B cell (primary cell): ENCODE measurements around the gene GTF3C2. TPM values are rescaled to one million over a fixed set of nuclear protein-coding genes. Genes with fewer than 3 reads are reported as not detected.

Experiments
- ATAC-seq: fragments of 200-7000 bp; cut with Tn5 transposase; one replicate; pipeline ENCODE4 v1.10.0; 2021; ENCODE audit warnings: low read depth, mild to moderate bottlenecking, moderate number of reproducible peaks, moderate library complexity
- CTCF ChIA-PET: fragments of 350-600 bp; sonication (Branson Sonifier 250); formaldehyde crosslinking; loops from one replicate; lab custom pipeline; 2021; ENCODE audit warnings: antibody characterized with exemption, inconsistent platforms; lab: Charles Lee
- POLR2A ChIA-PET: fragments of 350-600 bp; sonication (Branson Sonifier 250); formaldehyde crosslinking; loops from one replicate; lab custom pipeline; 2021; ENCODE audit warnings: antibody characterized with exemption; lab: Charles Lee
- DNase-seq: peaks from one replicate; pipeline ENCODE4 v3.0.0; 2013
- H2AFZ ChIP-seq: 2 replicates; pipeline ENCODE4 v1.6.1; 2012; ENCODE audit warnings: mild to moderate bottlenecking, low read depth, low read length; ENCODE audit not compliant: insufficient read depth, poor library complexity, severe bottlenecking
- H3K27ac ChIP-seq, 2 donors: 1 replicate in 1 of 2; 2 replicates in 1 of 2; pipeline ENCODE4 v1.5.1; 2012 to 2013; ENCODE audit warnings: low read length in 2 of 2, mild to moderate bottlenecking in 2 of 2, moderate library complexity in 1 of 2
- H3K27me3 ChIP-seq, 4 experiments: fragments of 200-600 bp in 1 of 4; sonication (generic) in 1 of 4; replicated peaks in 1 of 4; 1 replicate in 2 of 4; 2 replicates in 2 of 4; pipeline versions ENCODE4 v1.6.1 to v1.7.0; 2013 to 2016; ENCODE audit warnings: low read length in 3 of 4, mild to moderate bottlenecking in 2 of 4, mixed read lengths in 1 of 4, moderate library complexity in 1 of 4; ENCODE audit not compliant: insufficient read depth in 4 of 4, control insufficient read depth in 3 of 4; ENCODE audit errors: control extremely low read depth in 1 of 4
- H3K36me3 ChIP-seq, 2 experiments: replicated peaks in 1 of 2; 1 replicate in 1 of 2; 2 replicates in 1 of 2; pipeline versions ENCODE4 v1.6.1 to v1.7.1; 2013; ENCODE audit warnings: low read length in 1 of 2; ENCODE audit not compliant: insufficient read depth in 2 of 2, control insufficient read depth in 1 of 2; ENCODE audit errors: control extremely low read depth in 1 of 2, extremely low read depth in 1 of 2
- H3K4me1 ChIP-seq, 2 donors: fragments of 200-600 bp in 1 of 2; sonication (generic) in 1 of 2; 1 replicate in 1 of 2; 2 replicates in 1 of 2; pipeline versions ENCODE4 v1.5.1 to v1.6.1; 2013 to 2017; ENCODE audit warnings: low read length in 2 of 2; ENCODE audit not compliant: control insufficient read depth in 2 of 2, insufficient read depth in 2 of 2
- H3K4me2 ChIP-seq: replicated peaks from 2 replicates; pipeline ENCODE3; 2012; ENCODE audit warnings: mild to moderate bottlenecking, low read depth, low read length; ENCODE audit not compliant: poor library complexity, severe bottlenecking
- H3K4me3 ChIP-seq, 5 experiments: fragments of 200-600 bp in 1 of 5; sonication (generic) in 1 of 5; 1 replicate in 3 of 5; 2 replicates in 2 of 5; pipeline versions ENCODE4 v1.5.1 to v1.7.0; 2011 to 2016; ENCODE audit warnings: low read length in 4 of 5, mild to moderate bottlenecking in 4 of 5, low read depth in 2 of 5, control low read depth in 1 of 5, moderate library complexity in 1 of 5; ENCODE audit not compliant: insufficient read depth in 1 of 5; ENCODE audit errors: control extremely low read depth in 1 of 5, extremely low read depth in 1 of 5
- H3K79me2 ChIP-seq: fragments of 200-600 bp; sonication (generic); one replicate; pipeline ENCODE4 v1.6.0; 2016; ENCODE audit warnings: low read length; ENCODE audit not compliant: control insufficient read depth, insufficient read depth
- H3K9ac ChIP-seq: fragments of 200-600 bp; sonication (generic); 2 replicates; pipeline ENCODE4 v1.6.1; 2017; ENCODE audit warnings: mild to moderate bottlenecking, low read length, moderate library complexity
- H3K9me3 ChIP-seq, 3 donors: one replicate each; pipeline versions ENCODE4 v1.6.1 to v1.7.1; 2013; ENCODE audit warnings: low read length in 2 of 3; ENCODE audit not compliant: control insufficient read depth in 2 of 3, insufficient read depth in 1 of 3; ENCODE audit errors: control extremely low read depth in 1 of 3
- H4K20me1 ChIP-seq: 2 replicates; pipeline ENCODE4 v1.6.0; 2012; ENCODE audit warnings: mild to moderate bottlenecking, low read length; ENCODE audit not compliant: insufficient read depth, control insufficient read depth, poor library complexity, severe bottlenecking
- H3K27ac Mint-ChIP-seq: one replicate; pipeline ENCODE4 v1.8.0; 2021; ENCODE audit warnings: mixed read lengths
- H3K27me3 Mint-ChIP-seq: one replicate; pipeline ENCODE4 v1.8.0; 2021; ENCODE audit warnings: mixed read lengths
- H3K4me1 Mint-ChIP-seq: one replicate; pipeline ENCODE4 v1.8.0; 2021; ENCODE audit warnings: mixed read lengths
- H3K4me3 Mint-ChIP-seq: one replicate; pipeline ENCODE4 v1.8.0; 2021; ENCODE audit warnings: mixed read lengths
- H3K9me3 Mint-ChIP-seq: one replicate; pipeline ENCODE4 v1.8.0; 2022; ENCODE audit warnings: mixed read lengths; ENCODE audit not compliant: insufficient read depth
- EZH2 ChIP-seq: IDR thresholded peaks from 2 replicates; pipeline ENCODE4 v1.6.1; 2012; ENCODE audit warnings: borderline replicate concordance, low read depth, mild to moderate bottlenecking, moderate library complexity, low read length; ENCODE audit not compliant: insufficient read depth, poor library complexity, severe bottlenecking
- WGBS: methylation state at CpG from one replicate; pipeline ENCODE4 v1.1.5; 2013; ENCODE audit warnings: missing lambda C conversion rate; ENCODE audit not compliant: insufficient coverage; 5-methylcytosine and 5-hydroxymethylcytosine counted together
- intact Hi-C: fragments of 100-400 bp; cut with micrococcal nuclease; formaldehyde crosslinking; loops from one replicate; pipeline ENCODE4 v1.10.0; 2022
- polyA plus RNA-seq: library from polyadenylated mRNA; depleted of rRNA; stranded (reverse); fragments of >200 nt; gene quantifications from 2 replicates; pipeline ENCODE4 v1.2.3, GENCODE V29; 2012
- total RNA-seq, 2 donors: library from RNA; stranded (reverse); fragments of 120-200 nt in 1 of 2; gene quantifications; 1 replicate in 1 of 2; 2 replicates in 1 of 2; pipeline versions ENCODE4 v1.2.3 to v1.2.4, GENCODE V29; 2013 to 2022
- TF ChIP-seq, protein P1 (sequence below): fragments of 200-600 bp; IDR thresholded peaks from one replicate; pipeline ENCODE4 v1.8.0; 2022; ENCODE audit warnings: antibody characterized with exemption, mild to moderate bottlenecking

The GTF3C2 gene
- total and polyA plus RNA-seq, 2 donors (not counting 1 experiment from before 2014, with no cell fraction given): 84.8 to 121 TPM

DNA sequence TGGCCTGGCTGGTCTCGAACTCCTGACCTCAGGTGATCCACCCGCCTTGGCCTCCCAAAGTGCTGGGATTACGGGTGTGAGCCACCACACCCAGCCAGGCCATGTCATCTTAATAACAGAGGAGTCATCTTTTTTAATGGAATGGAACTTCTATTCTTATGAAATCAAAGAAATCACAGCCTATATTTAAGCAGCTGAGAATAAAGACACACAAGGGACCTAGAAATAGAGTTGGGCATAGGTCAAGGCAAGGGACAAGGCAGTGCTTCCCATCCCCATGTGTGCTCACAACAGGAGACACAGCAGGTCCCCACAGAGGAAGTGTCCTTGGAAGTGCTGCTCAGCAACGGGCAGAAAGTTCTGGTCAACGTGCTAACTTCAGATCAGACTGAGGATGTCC lies 17.0 kb upstream of the GTF3C2 start:
- Histone ChIP-seq H3K27ac (peak overlapping the region in 1 of 2 donors; percentile 12), H2AFZ (no peak overlapping the region), H3K4me3 (no peak overlapping the region), H3K79me2 (peaks cover 95% of the 10 kb centered on the region), H3K27me3 (no peaks in the 10 kb centered on the region), H3K4me2 (no peak overlapping the region), H3K9ac (no peak overlapping the region), H3K4me1 (peaks cover 31 to 34% of the 10 kb centered on the region in 2 donors), H3K36me3 (peaks cover 0 to 58% of the 10 kb centered on the region in 2 experiments), H4K20me1 (peaks cover 53% of the 10 kb centered on the region), H3K9me3 (no peaks in the 10 kb centered on the region)
- no peak overlapping the region for H3K4me3 Mint-ChIP-seq
- POLR2A ChIA-PET: no interaction called here
- intact Hi-C loops: no loop called here
- CTCF ChIA-PET: no interaction called here
- peaks cover 35% of the 10 kb centered on the region for H3K4me1 Mint-ChIP-seq
- no peaks in the 10 kb centered on the region for H3K27me3 Mint-ChIP-seq
- no peak for ATAC-seq
- DNase-seq: no peak
- H3K9me3 Mint-ChIP-seq: no peaks in the 10 kb centered on the region
- TF ChIP-seq, protein P1, sequence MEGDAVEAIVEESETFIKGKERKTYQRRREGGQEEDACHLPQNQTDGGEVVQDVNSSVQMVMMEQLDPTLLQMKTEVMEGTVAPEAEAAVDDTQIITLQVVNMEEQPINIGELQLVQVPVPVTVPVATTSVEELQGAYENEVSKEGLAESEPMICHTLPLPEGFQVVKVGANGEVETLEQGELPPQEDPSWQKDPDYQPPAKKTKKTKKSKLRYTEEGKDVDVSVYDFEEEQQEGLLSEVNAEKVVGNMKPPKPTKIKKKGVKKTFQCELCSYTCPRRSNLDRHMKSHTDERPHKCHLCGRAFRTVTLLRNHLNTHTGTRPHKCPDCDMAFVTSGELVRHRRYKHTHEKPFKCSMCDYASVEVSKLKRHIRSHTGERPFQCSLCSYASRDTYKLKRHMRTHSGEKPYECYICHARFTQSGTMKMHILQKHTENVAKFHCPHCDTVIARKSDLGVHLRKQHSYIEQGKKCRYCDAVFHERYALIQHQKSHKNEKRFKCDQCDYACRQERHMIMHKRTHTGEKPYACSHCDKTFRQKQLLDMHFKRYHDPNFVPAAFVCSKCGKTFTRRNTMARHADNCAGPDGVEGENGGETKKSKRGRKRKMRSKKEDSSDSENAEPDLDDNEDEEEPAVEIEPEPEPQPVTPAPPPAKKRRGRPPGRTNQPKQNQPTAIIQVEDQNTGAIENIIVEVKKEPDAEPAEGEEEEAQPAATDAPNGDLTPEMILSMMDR: no peak
- no peak for TF ChIP-seq EZH2
- 100% methylated on average over 1 of the region's 5 CpGs for WGBS
- H3K27ac Mint-ChIP-seq: peak overlapping the region; percentile 59

DNA sequence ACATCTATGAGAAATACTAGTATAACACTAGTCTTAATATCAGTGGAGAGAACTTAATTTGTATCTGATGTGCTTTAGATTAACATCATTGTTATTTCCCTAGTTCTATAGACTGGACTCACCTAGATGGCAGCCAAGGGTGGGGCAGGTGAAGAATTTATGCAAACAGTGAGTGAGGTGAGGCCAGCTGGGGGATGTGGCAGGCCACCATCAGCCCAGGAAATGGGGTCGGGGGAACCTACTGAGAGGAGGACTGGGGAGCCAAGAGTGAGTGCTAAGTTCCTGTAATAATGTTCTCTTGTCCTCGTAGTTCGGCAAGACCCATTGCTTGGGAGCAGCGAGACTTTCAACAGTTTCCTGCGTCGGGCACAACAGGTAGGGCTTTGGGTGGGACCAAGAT lies 16.4 kb upstream of the GTF3C2 start:
- CTCF ChIA-PET: no interaction called here
- no peak overlapping the region for H3K9ac ChIP-seq
- ATAC-seq (no peak), DNase-seq (no peak)
- peak overlapping the region; percentile 43 for H3K4me3 Mint-ChIP-seq
- intact Hi-C loops: no loop called here
- peaks cover 94% of the 10 kb centered on the region for H3K79me2 ChIP-seq
- no peak overlapping the region for H3K4me2 ChIP-seq
- no peaks in the 10 kb centered on the region for H3K9me3 Mint-ChIP-seq
- no peaks in the 10 kb centered on the region for H3K9me3 ChIP-seq
- no peaks in the 10 kb centered on the region for H3K27me3 Mint-ChIP-seq
- H3K36me3 ChIP-seq: peaks cover 0 to 58% of the 10 kb centered on the region in 2 experiments
- TF ChIP-seq, protein P1: no peak
- TF ChIP-seq EZH2: no peak
- H3K4me3 ChIP-seq: no peak overlapping the region
- POLR2A ChIA-PET: no interaction called here
- H3K4me1 ChIP-seq: peaks cover 31 to 34% of the 10 kb centered on the region in 2 donors
- H3K27ac Mint-ChIP-seq: peak overlapping the region; percentile 71
- 92% methylated on average over 6 of the region's 6 CpGs for WGBS
- peak overlapping the region in 1 of 2 donors; percentile 95 for H3K27ac ChIP-seq
- H4K20me1 ChIP-seq: peaks cover 47% of the 10 kb centered on the region
- H3K4me1 Mint-ChIP-seq: peaks cover 36% of the 10 kb centered on the region
- H3K27me3 ChIP-seq: no peaks in the 10 kb centered on the region
- no peak overlapping the region for H2AFZ ChIP-seq
